HG03025 (cell line): ENCODE results near the gene CADM4.
A peak's percentile ranks its signal among the peaks of the same experiment; 100 is the strongest.
"Not testable (repeated sequence)": the region's sequence is repeated elsewhere in the genome, so short reads cannot be mapped to it uniquely, and the experiment has no call there.

Experiments used
- ATAC-seq: cut with Tn5 transposase; IDR thresholded peaks from one replicate; pipeline ENCODE4 v1.9.1; 2021; ENCODE audit warnings: mild to moderate bottlenecking, moderate library complexity; ENCODE audit not compliant: unreplicated experiment, low FRiP score

CADM4 gene

DNA sequence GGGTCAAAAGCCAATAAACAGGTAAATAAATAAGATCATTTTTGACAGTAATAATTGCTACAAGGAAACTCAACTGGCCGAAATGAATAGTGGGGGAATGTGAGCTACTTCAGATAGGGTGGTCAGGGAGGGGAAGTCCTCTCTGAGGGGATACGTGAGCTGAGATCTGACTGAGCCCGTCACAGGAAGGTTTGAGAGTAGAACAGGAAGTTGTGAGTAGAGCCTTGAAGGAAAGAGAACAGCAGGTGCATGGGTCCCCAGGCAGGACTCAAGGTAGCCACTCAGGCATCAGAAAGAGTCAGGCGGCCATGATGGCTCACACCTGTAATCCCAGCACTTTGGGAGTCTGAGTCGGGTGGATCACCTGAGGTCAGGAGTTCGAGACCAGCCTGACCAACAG, 50.0 kb downstream of the CADM4 start:
- ATAC-seq = no peak

DNA sequence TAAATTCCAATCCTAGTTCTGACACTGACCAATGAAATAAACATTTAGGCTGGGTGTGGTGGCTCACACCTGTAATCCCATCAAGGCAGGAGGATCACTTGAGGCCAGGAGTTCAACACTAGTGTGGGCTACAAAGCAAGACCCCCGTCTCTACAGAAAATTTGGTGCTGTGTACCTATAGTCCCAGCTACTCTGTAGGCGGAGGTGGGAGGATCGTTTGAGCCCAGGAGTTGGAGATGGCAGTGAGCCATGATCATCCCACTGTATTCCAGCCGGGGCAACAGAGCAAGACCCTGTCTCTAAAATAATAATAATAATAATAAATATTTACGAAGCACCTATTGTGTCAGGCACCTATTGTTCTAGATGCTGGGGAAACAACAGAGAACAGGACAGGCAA, 50.4 kb downstream of the CADM4 start:
- ATAC-seq = no peak

DNA sequence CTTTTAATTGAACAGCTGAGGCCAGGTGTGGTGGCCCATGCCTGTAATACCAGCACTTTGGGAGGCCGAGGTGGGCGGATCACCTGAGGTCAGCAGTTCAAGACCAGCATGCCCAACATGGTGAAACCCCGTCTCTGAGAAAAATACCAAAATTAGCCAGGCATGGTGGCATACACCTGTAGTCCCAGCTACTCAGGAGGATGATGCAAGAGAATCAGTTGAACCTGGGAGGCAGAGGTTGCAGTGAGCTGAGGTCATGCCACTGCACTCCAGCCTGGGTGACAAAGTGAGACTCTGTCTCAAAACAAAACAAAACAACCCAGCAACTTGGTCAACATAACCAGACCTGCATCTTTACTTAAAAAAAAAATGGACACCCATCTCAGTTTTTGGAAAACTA, 52.6 kb downstream of the CADM4 start:
- not testable (repeated sequence) for ATAC-seq

DNA sequence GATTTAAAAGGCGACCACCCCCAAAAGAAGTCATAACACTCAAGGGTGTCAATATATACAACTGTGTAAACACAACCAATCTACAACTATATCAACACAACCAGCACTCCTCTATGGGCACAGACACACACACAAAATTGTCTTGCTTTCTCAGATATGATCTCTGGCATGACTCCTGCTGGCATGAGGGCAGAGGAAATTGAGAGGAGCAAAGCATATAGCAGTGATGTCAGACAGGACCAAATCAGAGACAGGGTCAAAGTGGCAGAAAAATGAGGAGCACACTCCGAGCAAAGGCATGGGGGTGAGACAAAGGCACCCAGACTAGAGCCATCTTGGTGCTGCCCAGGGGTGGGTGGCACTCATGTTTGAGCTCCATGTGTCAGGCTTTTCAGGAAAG, 53.3 kb downstream of the CADM4 start:
- no peak for ATAC-seq

DNA sequence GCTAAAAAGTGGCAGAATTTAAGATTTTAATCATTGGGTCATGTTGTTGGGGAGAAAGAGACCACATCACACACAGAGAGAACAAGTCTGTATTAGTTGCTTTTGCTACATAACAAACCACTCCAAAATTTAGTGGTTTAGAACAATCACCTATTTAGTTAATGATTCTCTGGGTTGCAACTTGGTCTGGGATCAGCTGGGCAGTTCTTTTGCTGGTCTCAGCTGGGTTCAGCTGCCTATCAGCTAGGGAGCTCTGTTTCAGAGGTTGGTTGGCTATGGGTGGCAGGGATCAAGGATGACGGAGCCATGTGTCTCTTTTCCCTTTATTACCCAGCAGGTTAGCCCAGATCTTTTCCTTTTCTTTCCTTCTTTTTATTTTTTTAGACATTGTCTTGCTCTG, 55.2 kb downstream of the CADM4 start:
- ATAC-seq = no peak

DNA sequence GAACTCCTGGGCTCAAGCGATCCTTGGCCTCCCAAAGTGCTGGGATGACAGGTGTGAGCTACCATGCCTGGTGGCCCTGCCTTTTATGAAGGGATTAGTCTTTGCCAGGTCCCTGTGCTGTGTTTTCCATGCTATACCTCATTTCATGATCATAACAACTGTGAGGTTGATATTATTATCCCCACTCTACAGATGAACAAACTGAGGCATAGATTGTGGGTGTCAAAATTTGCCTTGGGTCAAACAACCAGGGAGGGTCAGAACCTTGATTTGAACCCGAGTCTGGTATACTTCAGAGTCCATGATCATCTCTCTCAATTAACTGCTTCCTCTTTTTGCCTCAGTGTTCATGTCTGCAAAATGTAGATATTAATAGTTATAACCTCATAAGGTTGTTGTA, 57.2 kb downstream of the CADM4 start:
- ATAC-seq = no peak

DNA sequence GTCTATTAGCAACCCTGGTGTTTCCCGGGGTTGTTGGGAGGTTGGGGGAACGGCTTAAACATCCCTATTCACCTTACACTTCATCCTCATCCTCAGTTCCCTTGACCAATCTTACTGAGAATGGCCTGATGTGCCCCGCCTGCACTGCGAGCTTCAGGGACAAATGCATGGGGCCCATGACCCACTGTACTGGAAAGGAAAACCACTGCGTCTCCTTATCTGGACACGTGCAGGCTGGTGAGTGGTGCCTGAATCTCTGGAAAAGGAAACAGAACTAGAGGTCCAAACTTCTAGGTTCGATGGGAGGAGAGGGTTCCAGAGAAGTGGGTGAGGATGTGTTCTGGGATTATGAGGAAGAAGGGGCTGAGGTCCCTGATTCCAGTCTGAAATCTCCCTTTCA, 58.2 kb downstream of the CADM4 start:
- ATAC-seq = no peak

DNA sequence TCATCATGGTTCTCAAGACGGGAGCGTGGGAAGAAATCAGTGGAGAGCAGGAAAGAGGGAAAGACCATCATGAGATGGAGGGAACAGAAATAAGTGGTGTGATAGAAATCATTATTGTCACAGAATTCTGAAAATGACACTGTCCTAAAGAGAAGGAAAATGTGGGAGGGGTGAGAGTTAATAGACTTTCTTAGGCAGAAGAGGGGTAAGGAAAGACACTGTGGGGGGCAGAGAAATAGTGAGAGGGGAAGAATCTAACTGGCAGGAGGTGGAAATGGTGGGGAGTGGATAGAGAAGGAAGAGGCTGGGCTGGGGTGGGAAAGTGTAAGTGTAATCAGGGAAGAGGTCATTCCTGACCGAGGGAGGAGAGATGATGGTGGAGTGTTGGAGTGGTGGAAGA, 60.9 kb downstream of the CADM4 start:
- ATAC-seq = no peak

DNA sequence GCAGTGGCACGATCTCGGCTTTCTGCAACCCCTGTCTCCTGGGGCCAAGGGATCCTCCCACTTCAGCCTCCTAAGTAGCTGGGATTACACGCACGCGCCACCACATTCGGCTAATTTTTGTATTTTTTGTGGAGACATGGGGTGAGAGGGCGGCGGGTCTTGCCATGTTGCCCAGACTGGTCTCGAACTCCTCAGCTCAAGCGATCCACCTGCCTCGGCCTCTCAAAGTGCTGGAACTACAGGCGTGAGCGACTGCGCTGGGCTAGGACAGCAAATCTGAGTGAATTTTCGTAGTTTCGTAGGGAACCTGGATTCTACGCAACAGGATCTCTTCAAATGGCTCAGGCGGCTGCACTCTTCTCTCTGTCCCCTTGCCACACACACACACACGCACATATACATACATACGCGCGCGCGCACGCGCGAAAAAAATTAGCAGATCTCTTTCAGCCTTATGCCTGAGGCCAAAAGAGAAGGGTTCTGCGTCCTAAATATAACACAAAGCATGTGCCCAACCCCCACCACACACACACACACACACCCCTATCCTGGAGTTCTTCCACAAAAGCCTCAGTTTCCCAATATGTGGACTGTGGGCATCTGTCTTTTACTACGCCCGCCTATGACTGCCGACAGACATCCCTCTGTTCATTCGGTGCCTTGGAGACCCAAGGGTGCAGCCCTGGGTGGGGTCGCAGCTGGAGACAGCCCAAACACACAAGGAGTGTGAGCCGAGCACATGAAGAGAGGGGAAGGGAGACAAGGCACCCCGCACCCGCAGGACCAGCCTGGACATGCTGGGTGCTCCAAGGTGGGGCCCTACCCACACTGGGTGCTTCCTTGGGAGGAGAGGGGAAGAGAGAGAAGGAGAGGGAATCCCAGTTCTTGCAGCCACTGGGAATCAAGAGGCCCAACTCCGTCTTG, 63.4 kb downstream of the CADM4 start:
- no peak for ATAC-seq

DNA sequence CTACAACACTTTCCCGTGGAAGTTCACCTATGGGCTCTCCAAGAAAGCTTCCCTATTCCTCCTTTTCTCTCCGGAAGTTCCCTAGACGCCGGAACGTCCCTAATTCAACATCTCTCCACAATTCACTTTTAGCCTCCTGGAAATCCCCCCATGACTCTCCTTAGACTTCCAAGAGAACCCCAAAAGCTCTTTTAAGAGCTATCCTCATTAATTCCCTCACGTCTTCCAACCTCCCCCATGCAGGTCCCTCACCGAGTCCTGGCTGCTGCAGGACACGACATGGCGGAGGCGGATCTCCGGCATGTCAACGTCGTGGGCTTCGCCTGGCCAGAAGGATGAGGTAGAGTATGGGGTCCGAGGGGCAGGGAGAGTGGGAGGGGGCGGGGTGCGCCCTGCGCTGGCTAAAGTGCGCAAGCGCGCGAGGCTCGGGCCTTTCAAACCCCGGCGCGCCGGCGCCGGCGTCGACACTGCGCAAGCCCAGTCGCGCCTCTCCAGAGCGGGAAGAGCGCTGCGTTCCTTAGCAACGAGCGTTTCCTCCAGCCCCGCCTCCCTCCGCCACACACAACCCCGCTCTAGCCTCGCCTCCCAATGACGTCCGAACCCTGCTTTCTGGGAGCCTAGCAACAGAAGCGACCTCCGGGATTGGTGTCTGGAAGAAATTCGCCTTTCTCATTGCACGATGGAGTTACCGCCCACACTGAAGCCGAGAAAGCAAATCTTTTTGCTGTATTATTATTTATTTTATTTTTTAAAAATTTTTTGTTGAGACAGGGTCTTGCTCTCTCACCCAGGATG, 64.3 kb downstream of the CADM4 start, which contains the start of the genes PINLYP and XRCC1:
Gene PINLYP (plus strand): TSS at position 646 of the 795 bp plus-strand sequence. CDS start 1,391 bp downstream, outside the sequence.
Gene XRCC1 (minus strand): TSS at position 372 of the 795 bp plus-strand sequence. CDS start 69 bp downstream, at position 303.
- peak; percentile 90 for ATAC-seq

DNA sequence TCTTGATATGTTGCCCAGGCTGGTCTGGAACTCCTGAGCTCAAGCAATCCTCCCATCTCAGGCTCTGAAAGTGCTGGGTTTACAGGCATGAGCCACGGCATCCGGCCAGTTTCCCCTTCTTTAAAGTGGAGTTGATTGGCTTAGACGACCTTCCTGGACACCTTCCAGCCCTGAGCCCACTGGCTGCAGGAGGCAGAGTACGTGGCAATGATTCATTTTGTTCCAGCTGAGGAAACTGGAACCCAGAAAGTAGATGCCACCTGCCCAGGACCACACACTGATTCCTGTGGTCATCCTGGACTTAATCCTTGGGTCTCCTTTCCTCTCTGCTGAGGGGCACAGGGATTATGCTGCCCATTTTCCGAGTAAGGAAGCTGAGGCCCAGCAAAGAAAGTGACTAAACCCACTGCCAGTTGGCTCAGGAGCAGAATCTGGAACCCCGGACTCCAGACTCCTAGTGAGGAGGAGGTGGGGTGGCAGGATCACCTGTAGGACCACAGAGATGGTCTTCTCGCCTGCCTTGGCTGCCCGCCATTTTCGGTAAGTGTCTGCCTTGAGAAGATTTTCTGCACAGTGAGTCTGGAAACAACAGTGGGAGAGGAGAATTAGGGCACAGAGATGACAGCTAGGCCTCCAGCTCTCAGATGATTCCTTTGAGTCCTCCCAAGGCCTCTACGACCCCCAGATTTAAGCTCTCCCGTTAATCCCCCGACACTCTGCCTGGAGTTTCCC, 65.1 kb downstream of the CADM4 start:
- no peak for ATAC-seq
